ENCODE measurements around the gene GDI2. TPM values are rescaled to one million over a fixed set of nuclear protein-coding genes. Genes with fewer than 3 reads are reported as not detected.

Gene GDI2
- total RNA-seq, 2 experiments from 2014 or later, result 265 to 292 TPM

GRCh38 chr10:5831446-5831782 lies 18.2 kb upstream of the GDI2 start:
- H3K79me2 ChIP-seq (ENCODE audit: insufficient read depth, low read depth, low read length), result no peaks in the 10 kb centered on the region

GRCh38 chr10:5830629-5831445 lies 17.6 kb upstream of the GDI2 start:
- Histone ChIP-seq H3K9me2 (ENCODE audit: insufficient read depth, low read length) (no peaks in the 10 kb centered on the region), H3K4me3 (ENCODE audit: low read depth, low read length, poor library complexity, severe bottlenecking) (no peak overlapping the region), H3K79me2 (ENCODE audit: insufficient read depth, low read depth, low read length) (no peaks in the 10 kb centered on the region), H4K20me1 (ENCODE audit: insufficient read depth, low read length) (no peaks in the 10 kb centered on the region), H2AFZ (ENCODE audit: low read length) (no peak overlapping the region), H3K27ac (ENCODE audit: low read depth, low read length, poor library complexity, severe bottlenecking) (no peak overlapping the region), H3K36me3 (ENCODE audit: insufficient read depth, low read length) (no peaks in the 10 kb centered on the region), H3K4me1 (ENCODE audit: insufficient read depth, low read length, poor library complexity, severe bottlenecking) (no peaks in the 10 kb centered on the region), H3K4me2 (ENCODE audit: low read length) (no peak overlapping the region), H3K9me3 (ENCODE audit: low read length) (no peaks in the 10 kb centered on the region)
- POLR2A ChIA-PET, result interaction anchor here (0.6 to 1.8 kb wide), 4 partner anchors 10 to 16 kb away, joined by 3 to 5 read pairs (median 4); no protein-coding TSS in a partner anchor
- CTCF ChIA-PET (ENCODE audit: unreplicated experiment), result no interaction called here
- no peak for DNase-seq (ENCODE audit: low spot score)
- TF ChIP-seq EZH2phosphoT487 (IDR thresholded peaks at IDR 0.05; ENCODE audit: borderline replicate concordance, low read depth, low read length) (no peak), CTCF (conservative IDR thresholded peaks at IDR 0.05; ENCODE audit: low read length) (no peak)
- BruUV-seq (replicated peaks), result no TSS peak
- intact Hi-C loops (cut with micrococcal nuclease; ENCODE audit: unreplicated experiment), result no loop called here

More at GRCh38 chr10:5831446-5831782, 18.2 kb upstream of the GDI2 start:
- Histone ChIP-seq H4K20me1 (ENCODE audit: insufficient read depth, low read length) (no peaks in the 10 kb centered on the region), H3K27ac (ENCODE audit: low read depth, low read length, poor library complexity, severe bottlenecking) (no peak overlapping the region), H3K4me1 (ENCODE audit: insufficient read depth, low read length, poor library complexity, severe bottlenecking) (no peaks in the 10 kb centered on the region), H3K9me3 (ENCODE audit: low read length) (no peaks in the 10 kb centered on the region), H3K4me3 (ENCODE audit: low read depth, low read length, poor library complexity, severe bottlenecking) (no peak overlapping the region), H2AFZ (ENCODE audit: low read length) (no peak overlapping the region), H3K36me3 (ENCODE audit: insufficient read depth, low read length) (no peaks in the 10 kb centered on the region), H3K4me2 (ENCODE audit: low read length) (no peak overlapping the region), H3K9me2 (ENCODE audit: insufficient read depth, low read length) (no peaks in the 10 kb centered on the region)
- CTCF ChIA-PET (ENCODE audit: unreplicated experiment), result no interaction called here
- TF ChIP-seq EZH2phosphoT487 (IDR thresholded peaks at IDR 0.05; ENCODE audit: borderline replicate concordance, low read depth, low read length) (no peak), CTCF (conservative IDR thresholded peaks at IDR 0.05; ENCODE audit: low read length) (no peak)
- DNase-seq (ENCODE audit: low spot score), result no peak
- POLR2A ChIA-PET, result interaction anchor here (0.7 to 1.8 kb wide), 3 partner anchors 12 to 16 kb away, joined by 3 to 5 read pairs (median 4); no protein-coding TSS in a partner anchor
- intact Hi-C loops (cut with micrococcal nuclease; ENCODE audit: unreplicated experiment), result no loop called here
- no TSS peak for BruUV-seq (replicated peaks)

- Histone ChIP-seq H3K79me2 (ENCODE audit: insufficient read depth, low read depth, low read length) (no peaks in the 10 kb centered on the region), H3K4me3 (ENCODE audit: low read depth, low read length, poor library complexity, severe bottlenecking) (no peak overlapping the region), H3K4me2 (ENCODE audit: low read length) (no peak overlapping the region), H3K9me2 (ENCODE audit: insufficient read depth, low read length) (no peaks in the 10 kb centered on the region), H2AFZ (ENCODE audit: low read length) (no peak overlapping the region), H3K36me3 (ENCODE audit: insufficient read depth, low read length) (no peaks in the 10 kb centered on the region), H3K4me1 (ENCODE audit: insufficient read depth, low read length, poor library complexity, severe bottlenecking) (no peaks in the 10 kb centered on the region), H3K9me3 (ENCODE audit: low read length) (no peaks in the 10 kb centered on the region), H3K27ac (ENCODE audit: low read depth, low read length, poor library complexity, severe bottlenecking) (no peak overlapping the region), H4K20me1 (ENCODE audit: insufficient read depth, low read length) (no peaks in the 10 kb centered on the region)
- no peak for DNase-seq (ENCODE audit: low spot score)
- TF ChIP-seq CTCF (conservative IDR thresholded peaks at IDR 0.05; ENCODE audit: low read length) (no peak), EZH2phosphoT487 (IDR thresholded peaks at IDR 0.05; ENCODE audit: borderline replicate concordance, low read depth, low read length) (no peak)
- ChIA-PET CTCF (ENCODE audit: unreplicated experiment) (no interaction called here), POLR2A (interaction anchor here (0.6 to 1.6 kb wide), 4 partner anchors 10 to 40 kb away, joined by 4 to 7 read pairs (median 6); no protein-coding TSS in a partner anchor)
- no TSS peak for BruUV-seq (replicated peaks)
- intact Hi-C loops (cut with micrococcal nuclease; ENCODE audit: unreplicated experiment), result no loop called here
Observed at GRCh38 chr10:5829267-5829666, 16.0 kb upstream of the GDI2 start.

Data from OCI-LY7 (cell line).